Testis (tissue), 3 donors: ENCODE measurements around the gene DLGAP5. TPM values are rescaled to one million over a fixed set of nuclear protein-coding genes. Genes with fewer than 3 reads are reported as not detected.

Source experiments
- DNase-seq: peaks from one replicate; pipeline ENCODE4 v3.0.0-alpha.2; 2019
- H3K27ac ChIP-seq, 2 donors: fragments of 200-600 bp; sonication (generic); one replicate each; pipeline ENCODE4 v1.5.1; 2019
- H3K27me3 ChIP-seq: fragments of 200-600 bp; sonication (generic); one replicate; pipeline ENCODE4 v1.5.1; 2019
- H3K36me3 ChIP-seq: fragments of 200-600 bp; sonication (generic); one replicate; pipeline ENCODE4 v1.5.1; 2017; ENCODE audit warnings: low read depth; ENCODE audit errors: missing control alignments
- H3K4me1 ChIP-seq: fragments of 200-600 bp; sonication (generic); one replicate; pipeline ENCODE4 v1.5.1; 2019
- H3K4me3 ChIP-seq, 2 donors: fragments of 200-600 bp; sonication (generic); one replicate each; pipeline ENCODE4 v1.5.1; 2017 to 2019
- H3K9me3 ChIP-seq: fragments of 200-600 bp; sonication (generic); one replicate; pipeline ENCODE4 v1.5.1; 2017
- CTCF ChIP-seq, 3 experiments: fragments of 450-650 bp in 2 of 3; fragments of 200-600 bp in 1 of 3; sonication (generic) in 1 of 3; IDR thresholded peaks; one replicate each; pipeline ENCODE4 v1.5.1; 2016 to 2019; ENCODE audit warnings: antibody characterized with exemption in 3 of 3, mild to moderate bottlenecking in 2 of 3, moderate library complexity in 1 of 3
- POLR2A ChIP-seq: fragments of 450-650 bp; IDR thresholded peaks from one replicate; pipeline ENCODE4 v1.6.1; 2017; ENCODE audit warnings: antibody characterized with exemption, mild to moderate bottlenecking, moderate library complexity
- WGBS, 2 donors: methylation state at CpG; one replicate each; pipeline ENCODE4 v1.1.5; 2018; 5-methylcytosine and 5-hydroxymethylcytosine counted together
- intact Hi-C: fragments of 100-400 bp; cut with DNase I; formaldehyde crosslinking; loops from one replicate; pipeline ENCODE4 v1.15.1; 2023; ENCODE audit warnings: low total_unique reads
- polyA plus RNA-seq: library from polyadenylated mRNA; stranded (reverse); fragments of 350-450 nt; fragmentation: Illumina TruSeq; extraction: RNeasy Lipid Tissue Mini Kit (QIAGEN cat#74804); gene quantifications from one replicate; pipeline ENCODE4 v1.2.3, GENCODE V29; 2014; ENCODE audit warnings: low read depth, low replicate concordance; ENCODE audit not compliant: insufficient read depth
- total RNA-seq, 2 donors: library from RNA; depleted of rRNA; stranded (reverse); fragments of >200 nt; gene quantifications; one replicate each; pipeline ENCODE4 v1.2.3, GENCODE V29; 2016

Gene DLGAP5
- total and polyA plus RNA-seq, 3 donors from 2014 or later = 11.2 to 17.2 (median 15.2) TPM

- peaks cover 33% of the 10 kb centered on the region for H3K4me1 ChIP-seq
- DNase-seq = peak; percentile 94
- H3K4me3 ChIP-seq = no peak overlapping the region
These were observed 83.4 kb downstream of the DLGAP5 start for GRCh38 chr14:55107766-55108554.

GRCh38 chr14:55105991-55106390, 85.4 kb downstream of the DLGAP5 start:
- no peak overlapping the region for H3K4me3 ChIP-seq
- 65 to 73% methylated on average over 7 of the region's 7 CpGs for WGBS, 2 donors
- H3K4me1 ChIP-seq = peaks cover 52% of the 10 kb centered on the region
- H3K36me3 ChIP-seq = no peaks in the 10 kb centered on the region
- no peaks in the 10 kb centered on the region for H3K27me3 ChIP-seq
- no peaks in the 10 kb centered on the region for H3K9me3 ChIP-seq
- intact Hi-C loops = no loop called here
- TF ChIP-seq CTCF (IDR thresholded peaks at IDR 0.05) (no peak), POLR2A (no peak)
- H3K27ac ChIP-seq = peak overlapping the region; percentile 47 to 97
- no peak for DNase-seq

More at GRCh38 chr14:55107766-55108554, 83.4 kb downstream of the DLGAP5 start:
- TF ChIP-seq POLR2A = no peak
- TF ChIP-seq CTCF (IDR thresholded peaks at IDR 0.05) = no peak
- no peaks in the 10 kb centered on the region for H3K36me3 ChIP-seq
- WGBS, 2 donors = 20 to 23% methylated on average over 19 of the region's 19 CpGs
- no peaks in the 10 kb centered on the region for H3K9me3 ChIP-seq
- intact Hi-C loops = no loop called here
- peak overlapping the region; percentile 91 to 97 for H3K27ac ChIP-seq
- H3K27me3 ChIP-seq = no peaks in the 10 kb centered on the region

- H3K36me3 ChIP-seq = no peaks in the 10 kb centered on the region
- H3K9me3 ChIP-seq = no peaks in the 10 kb centered on the region
- no peak for TF ChIP-seq CTCF (IDR thresholded peaks at IDR 0.05)
- no peak for TF ChIP-seq POLR2A
- H3K27me3 ChIP-seq = no peaks in the 10 kb centered on the region
- intact Hi-C loops = no loop called here
- WGBS, 2 donors = 92 to 94% methylated on average over 6 of the region's 6 CpGs
- peaks cover 59% of the 10 kb centered on the region for H3K4me1 ChIP-seq
- peak overlapping the region; percentile 87 to 97 for H3K27ac ChIP-seq
- H3K4me3 ChIP-seq = no peak overlapping the region
- no peak for DNase-seq
These were observed 87.1 kb downstream of the DLGAP5 start for GRCh38 chr14:55103971-55104954.

- H3K27me3 ChIP-seq = no peaks in the 10 kb centered on the region
- TF ChIP-seq POLR2A (no peak), CTCF (IDR thresholded peaks at IDR 0.05) (no peak)
- intact Hi-C loops = no loop called here
- peak overlapping the region; percentile 87 to 97 for H3K27ac ChIP-seq
- peak; percentile 78 for DNase-seq
- H3K36me3 ChIP-seq = no peaks in the 10 kb centered on the region
- WGBS, 2 donors = 29 to 30% methylated on average over 7 to 13 of the region's 13 CpGs
- no peak overlapping the region for H3K4me3 ChIP-seq
- H3K9me3 ChIP-seq = no peaks in the 10 kb centered on the region
- H3K4me1 ChIP-seq = peaks cover 55% of the 10 kb centered on the region
These were observed 88.3 kb downstream of the DLGAP5 start for GRCh38 chr14:55103005-55103640.
